Choroid plexus epithelial cell (primary cell): Measurements from ENCODE around the gene HMCN2.
"Not testable (repeated sequence)": the region's sequence is repeated elsewhere in the genome, so short reads cannot be mapped to it uniquely, and the experiment has no call there.

Experiments used
- DNase-seq: peaks from one replicate; pipeline ENCODE4 v3.0.0-alpha.2; 2010; ENCODE audit warnings: low read depth
- H3K4me3 ChIP-seq: 2 replicates; pipeline ENCODE4 v1.5.1; 2011; ENCODE audit warnings: low read depth, mild to moderate bottlenecking, control low read depth, low read length, moderate library complexity
- CTCF ChIP-seq: conservative IDR thresholded peaks from 2 replicates; pipeline ENCODE4 v1.5.1; 2011; ENCODE audit warnings: low read depth, mild to moderate bottlenecking, control low read depth, inconsistent platforms, low read length, moderate library complexity

Gene HMCN2

GRCh38 chr9:130432362-130432761 lies 166.8 kb downstream of the HMCN2 start:
- no peak for DNase-seq
- no peak for TF ChIP-seq CTCF
- no peak overlapping the region for H3K4me3 ChIP-seq

- H3K4me3 ChIP-seq, result peak overlapping the region; percentile 37
- DNase-seq, result no peak
- TF ChIP-seq CTCF, result no peak
Observed at GRCh38 chr9:130432796-130433167, 167.2 kb downstream of the HMCN2 start.

GRCh38 chr9:130433168-130433946 lies 167.8 kb downstream of the HMCN2 start:
- DNase-seq, result peak; percentile 54
- H3K4me3 ChIP-seq, result peak overlapping the region; percentile 37
- TF ChIP-seq CTCF, result peak; percentile 43

GRCh38 chr9:130433947-130434262 lies 168.3 kb downstream of the HMCN2 start:
- no peak for TF ChIP-seq CTCF
- no peak overlapping the region for H3K4me3 ChIP-seq
- no peak for DNase-seq

GRCh38 chr9:130434656-130435055 lies 169.1 kb downstream of the HMCN2 start:
- not testable (repeated sequence) for DNase-seq, H3K4me3 ChIP-seq

GRCh38 chr9:130437011-130437789 lies 171.6 kb downstream of the HMCN2 start:
- no peak for DNase-seq
- no peak overlapping the region for H3K4me3 ChIP-seq
- TF ChIP-seq CTCF, result no peak

- no peak for TF ChIP-seq CTCF
- H3K4me3 ChIP-seq, result no peak overlapping the region
- DNase-seq, result no peak
Observed at GRCh38 chr9:130438382-130438981, 172.9 kb downstream of the HMCN2 start.
